ENCODE results near the gene SH3GLB2.
"Not testable (repeated sequence)": the region's sequence is repeated elsewhere in the genome, so short reads cannot be mapped to it uniquely, and the experiment has no call there.

The SH3GLB2 gene

DNA sequence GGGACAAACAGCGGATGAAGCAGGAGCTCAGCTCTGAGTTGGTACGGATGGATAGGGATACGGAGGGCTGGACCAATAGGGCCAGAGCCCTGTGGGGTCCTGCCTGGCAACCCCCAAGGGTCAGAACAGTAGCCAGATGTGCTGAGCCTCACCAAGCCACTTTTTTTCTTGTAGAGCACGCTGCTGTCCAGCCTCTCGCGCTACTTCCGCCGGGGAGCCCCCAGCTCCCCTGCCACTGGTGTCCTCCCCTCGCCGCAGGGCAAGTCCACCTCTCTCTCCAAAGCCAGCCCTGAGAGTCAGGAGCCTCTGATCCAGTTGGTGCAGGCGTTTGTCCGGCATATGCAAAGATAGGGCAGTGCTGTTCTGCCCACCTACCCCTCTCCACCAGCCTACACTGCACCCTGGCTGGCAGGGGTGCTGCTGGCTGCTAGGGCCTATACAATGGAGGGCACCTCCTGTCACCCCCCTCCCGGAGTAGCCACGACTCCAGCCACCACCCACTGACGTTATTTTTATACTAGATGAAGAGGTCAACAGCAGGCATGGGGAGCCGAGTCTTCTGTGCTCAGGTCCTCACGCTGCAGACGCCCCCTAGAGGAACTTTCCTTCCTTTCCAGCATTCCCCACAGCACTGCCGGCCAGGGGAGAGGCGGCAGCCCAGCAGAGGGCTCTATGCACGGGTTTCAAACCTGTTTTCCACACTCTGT, 21.6 kb downstream of the SH3GLB2 start:
- TF ChIP-seq, protein P1, sequence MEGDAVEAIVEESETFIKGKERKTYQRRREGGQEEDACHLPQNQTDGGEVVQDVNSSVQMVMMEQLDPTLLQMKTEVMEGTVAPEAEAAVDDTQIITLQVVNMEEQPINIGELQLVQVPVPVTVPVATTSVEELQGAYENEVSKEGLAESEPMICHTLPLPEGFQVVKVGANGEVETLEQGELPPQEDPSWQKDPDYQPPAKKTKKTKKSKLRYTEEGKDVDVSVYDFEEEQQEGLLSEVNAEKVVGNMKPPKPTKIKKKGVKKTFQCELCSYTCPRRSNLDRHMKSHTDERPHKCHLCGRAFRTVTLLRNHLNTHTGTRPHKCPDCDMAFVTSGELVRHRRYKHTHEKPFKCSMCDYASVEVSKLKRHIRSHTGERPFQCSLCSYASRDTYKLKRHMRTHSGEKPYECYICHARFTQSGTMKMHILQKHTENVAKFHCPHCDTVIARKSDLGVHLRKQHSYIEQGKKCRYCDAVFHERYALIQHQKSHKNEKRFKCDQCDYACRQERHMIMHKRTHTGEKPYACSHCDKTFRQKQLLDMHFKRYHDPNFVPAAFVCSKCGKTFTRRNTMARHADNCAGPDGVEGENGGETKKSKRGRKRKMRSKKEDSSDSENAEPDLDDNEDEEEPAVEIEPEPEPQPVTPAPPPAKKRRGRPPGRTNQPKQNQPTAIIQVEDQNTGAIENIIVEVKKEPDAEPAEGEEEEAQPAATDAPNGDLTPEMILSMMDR (IDR thresholded peaks at IDR 0.05; ENCODE audit: low read length) = peak; percentile 84
- TF ChIP-seq EZH2phosphoT487 (IDR thresholded peaks at IDR 0.05; ENCODE audit: low read length) = no peak
- Histone ChIP-seq H3K4me2 (ENCODE audit: low read depth, low read length) (no peak overlapping the region), H3K9me3 (replicated peaks; ENCODE audit: insufficient read depth, low read length) (no peaks in the 10 kb centered on the region), H4K20me1 (ENCODE audit: insufficient read depth, low read length) (no peaks in the 10 kb centered on the region), H3K9me2 (replicated peaks; ENCODE audit: insufficient read depth, low read length) (no peaks in the 10 kb centered on the region), H3K79me2 (ENCODE audit: low read length) (no peaks in the 10 kb centered on the region), H3K27me3 (replicated peaks; ENCODE audit: insufficient read depth, low read length) (no peaks in the 10 kb centered on the region), H3F3A (ENCODE audit: insufficient read depth, low read length) (peaks cover 40% of the 10 kb centered on the region), H3K27ac (ENCODE audit: low read length) (peak overlapping the region; percentile 47; the same call in 1 of the 2 replicates), H3K36me3 (replicated peaks; ENCODE audit: insufficient read depth, low read length) (peaks cover 8% of the 10 kb centered on the region; the same call in 1 of the 2 replicates), H3K9ac (ENCODE audit: low read length) (no peak overlapping the region), H3K4me3 (ENCODE audit: low read length) (no peak overlapping the region), H2AFZ (ENCODE audit: low read length) (no peak overlapping the region), H3K4me1 (ENCODE audit: low read length) (peaks cover 19% of the 10 kb centered on the region)
- DNase-seq = peak; percentile 65

- H3K9me2 ChIP-seq (replicated peaks; ENCODE audit: insufficient read depth, low read length) = no peaks in the 10 kb centered on the region
- H3K4me2 ChIP-seq (ENCODE audit: low read depth, low read length) = no peak overlapping the region
- no peaks in the 10 kb centered on the region for H3K27me3 ChIP-seq (replicated peaks; ENCODE audit: insufficient read depth, low read length)
- no peaks in the 10 kb centered on the region for H3K9me3 ChIP-seq (replicated peaks; ENCODE audit: insufficient read depth, low read length)
- TF ChIP-seq EZH2phosphoT487 (IDR thresholded peaks at IDR 0.05; ENCODE audit: low read length) (no peak), EZH2 (optimal IDR thresholded peaks at IDR 0.05; ENCODE audit: low read depth, low read length) (no peak)
- TF ChIP-seq, protein P1 (IDR thresholded peaks at IDR 0.05; ENCODE audit: low read length) = no peak
- H4K20me1 ChIP-seq (ENCODE audit: insufficient read depth, low read length) = no peaks in the 10 kb centered on the region
- H3K4me1 ChIP-seq (ENCODE audit: low read length) = peaks cover 19% of the 10 kb centered on the region
- no peak overlapping the region for H2AFZ ChIP-seq (ENCODE audit: low read length)
- no peak overlapping the region for H3K9ac ChIP-seq (ENCODE audit: low read length)
- DNase-seq = no peak
- peaks cover 40% of the 10 kb centered on the region for H3F3A ChIP-seq (ENCODE audit: insufficient read depth, low read length)
- H3K4me3 ChIP-seq (ENCODE audit: low read length) = no peak overlapping the region
- no peaks in the 10 kb centered on the region for H3K79me2 ChIP-seq (ENCODE audit: low read length)
- H3K27ac ChIP-seq (ENCODE audit: low read length) = no peak overlapping the region
- H3K36me3 ChIP-seq (replicated peaks; ENCODE audit: insufficient read depth, low read length) = peaks cover 8% of the 10 kb centered on the region; the same call in 1 of the 2 replicates
Observed at GRCh38 chr9:129005336-129005997, 22.7 kb downstream of the SH3GLB2 start.

DNA sequence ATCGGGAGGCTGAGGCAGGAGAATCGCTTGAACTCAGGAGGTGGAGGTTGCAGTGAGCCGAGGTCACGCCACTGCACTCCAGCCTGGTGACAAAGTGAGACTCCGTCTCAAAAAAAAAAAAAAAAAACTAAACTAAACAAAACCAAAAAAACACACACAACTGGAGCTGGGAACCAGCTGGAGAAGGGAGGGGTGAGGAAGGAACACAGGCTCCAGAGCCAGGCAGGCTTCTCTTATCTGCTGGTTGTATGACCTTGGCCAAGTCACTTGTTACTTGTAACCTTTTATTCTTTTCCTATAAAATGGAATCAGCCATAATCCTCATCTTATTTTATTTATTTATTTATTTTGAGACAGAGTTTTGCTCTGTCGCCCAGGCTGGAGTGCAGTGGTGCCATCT, 24.0 kb downstream of the SH3GLB2 start:
- H3K4me3 ChIP-seq (ENCODE audit: low read length); H3K9me2 ChIP-seq (replicated peaks; ENCODE audit: insufficient read depth, low read length); DNase-seq; H4K20me1 ChIP-seq (ENCODE audit: insufficient read depth, low read length); H3K27ac ChIP-seq (ENCODE audit: low read length); H2AFZ ChIP-seq (ENCODE audit: low read length); H3K4me2 ChIP-seq (ENCODE audit: low read depth, low read length); H3K79me2 ChIP-seq (ENCODE audit: low read length); H3K27me3 ChIP-seq (replicated peaks; ENCODE audit: insufficient read depth, low read length); H3K9ac ChIP-seq (ENCODE audit: low read length); H3K9me3 ChIP-seq (replicated peaks; ENCODE audit: insufficient read depth, low read length): not testable (repeated sequence)
- Histone ChIP-seq H3K4me1 (ENCODE audit: low read length) (peaks cover 19% of the 10 kb centered on the region), H3F3A (ENCODE audit: insufficient read depth, low read length) (peaks cover 40% of the 10 kb centered on the region), H3K36me3 (replicated peaks; ENCODE audit: insufficient read depth, low read length) (peaks cover 18% of the 10 kb centered on the region)

DNA sequence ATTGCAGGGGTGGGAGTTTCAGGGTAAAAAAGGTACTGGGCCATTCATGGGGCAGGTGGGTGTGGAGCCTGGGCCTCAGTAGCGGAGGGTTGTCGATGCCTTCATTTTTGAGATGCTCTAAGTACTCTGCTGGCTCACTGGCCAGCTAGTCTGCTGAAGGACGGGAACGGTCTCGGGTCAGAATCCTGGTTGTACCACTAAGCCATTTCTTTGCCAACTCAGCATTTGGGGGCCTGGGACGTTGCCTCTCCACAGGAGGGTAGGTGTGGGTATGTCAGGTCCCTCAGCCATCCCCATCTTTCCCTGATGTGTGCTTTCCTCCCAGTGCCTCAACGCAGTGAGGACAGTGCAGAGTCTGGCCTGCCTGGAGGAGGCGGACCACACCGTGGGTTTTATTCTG, 25.1 kb downstream of the SH3GLB2 start:
- Histone ChIP-seq H3K9me2 (replicated peaks; ENCODE audit: insufficient read depth, low read length) (no peaks in the 10 kb centered on the region), H3K9me3 (replicated peaks; ENCODE audit: insufficient read depth, low read length) (no peaks in the 10 kb centered on the region), H3K9ac (ENCODE audit: low read length) (no peak overlapping the region), H2AFZ (ENCODE audit: low read length) (no peak overlapping the region), H3K27ac (ENCODE audit: low read length) (no peak overlapping the region), H3K4me3 (ENCODE audit: low read length) (no peak overlapping the region), H3K27me3 (replicated peaks; ENCODE audit: insufficient read depth, low read length) (no peaks in the 10 kb centered on the region), H3K4me1 (ENCODE audit: low read length) (peaks cover 10% of the 10 kb centered on the region), H3K4me2 (ENCODE audit: low read depth, low read length) (no peak overlapping the region), H3K36me3 (replicated peaks; ENCODE audit: insufficient read depth, low read length) (peaks cover 20% of the 10 kb centered on the region), H3K79me2 (ENCODE audit: low read length) (no peaks in the 10 kb centered on the region), H3F3A (ENCODE audit: insufficient read depth, low read length) (peaks cover 29% of the 10 kb centered on the region; the same call in 1 of the 2 replicates), H4K20me1 (ENCODE audit: insufficient read depth, low read length) (no peaks in the 10 kb centered on the region)
- DNase-seq = no peak
- TF ChIP-seq EZH2 (optimal IDR thresholded peaks at IDR 0.05; ENCODE audit: low read depth, low read length) (no peak), EZH2phosphoT487 (IDR thresholded peaks at IDR 0.05; ENCODE audit: low read length) (no peak)
- TF ChIP-seq, protein P1 (IDR thresholded peaks at IDR 0.05; ENCODE audit: low read length) = no peak

All from MM.1S (cell line).